GM13977 (cell line): ENCODE measurements around the gene ARHGAP6.

Experiments
- DNase-seq: peaks from one replicate; pipeline ENCODE4 v3.0.0; 2012; ENCODE audit warnings: low spot score
- CTCF ChIP-seq: IDR thresholded peaks from 2 replicates; pipeline ENCODE4 v1.5.1; 2012; ENCODE audit warnings: mild to moderate bottlenecking, control low read depth; ENCODE audit not compliant: insufficient read depth; ENCODE audit errors: extremely low read depth, missing control alignments
- in situ Hi-C: fragments of 300-500 bp; cut with MboI; formaldehyde crosslinking; loops from one replicate; pipeline ENCODE4 v1.12.0; 2022; ENCODE audit warnings: low sequenced_read_pairs, low pct_unique_long_range_greater_than_20kb, mixed read lengths, inconsistent platforms; ENCODE audit not compliant: unreplicated experiment

ARHGAP6 gene

GRCh38 chrX:11328134-11328533, 337.6 kb downstream of the ARHGAP6 start:
- no peak for TF ChIP-seq CTCF
- in situ Hi-C loops: no loop called here
- DNase-seq: no peak

- in situ Hi-C loops: no loop called here
- no peak for DNase-seq
- TF ChIP-seq CTCF: no peak
These were observed 343.7 kb downstream of the ARHGAP6 start for GRCh38 chrX:11321986-11322385.

- DNase-seq: no peak
- in situ Hi-C loops: no loop called here
These were observed 345.8 kb downstream of the ARHGAP6 start for GRCh38 chrX:11319806-11320520.

GRCh38 chrX:11311706-11312105, 354.0 kb downstream of the ARHGAP6 start:
- in situ Hi-C loops: no loop called here
- DNase-seq: no peak
- no peak for TF ChIP-seq CTCF

More at GRCh38 chrX:11319806-11320520, 345.8 kb downstream of the ARHGAP6 start:
- TF ChIP-seq CTCF: no peak

GRCh38 chrX:11309220-11309619, 356.5 kb downstream of the ARHGAP6 start:
- TF ChIP-seq CTCF: no peak
- no peak for DNase-seq
- in situ Hi-C loops: no loop called here

- TF ChIP-seq CTCF: no peak
- in situ Hi-C loops: no loop called here
- no peak for DNase-seq
These were observed 360.1 kb downstream of the ARHGAP6 start for GRCh38 chrX:11305641-11306040.
